H1 (cell line): Measurements from ENCODE around the gene LCN12.

Experiments used
- NRF1 ChIP-seq: IDR thresholded peaks from 2 replicates; pipeline ENCODE4 v1.6.1; 2011; ENCODE audit warnings: mild to moderate bottlenecking, low read depth, low read length, improper control_type of control experiment
- POLR2AphosphoS5 ChIP-seq: IDR thresholded peaks from 2 replicates; pipeline ENCODE4 v1.6.1; 2011; ENCODE audit warnings: low read depth, low read length
- SRF ChIP-seq: IDR thresholded peaks from 2 replicates; pipeline ENCODE4 v1.6.1; 2011; ENCODE audit warnings: mild to moderate bottlenecking, low read depth, low read length, moderate library complexity
- TCF12 ChIP-seq: IDR thresholded peaks from 2 replicates; pipeline ENCODE4 v1.6.1; 2011; ENCODE audit warnings: low read depth, mild to moderate bottlenecking, low read length
- YY1 ChIP-seq: IDR thresholded peaks from 2 replicates; pipeline ENCODE4 v1.6.1; 2011; ENCODE audit warnings: low read depth, mild to moderate bottlenecking, low read length
- TF ChIP-seq, protein P1 (sequence below), 3 experiments: IDR thresholded peaks; 1 replicate in 2 of 3; 2 replicates in 1 of 3; pipeline versions ENCODE4 v1.5.1 to v1.6.1; 2011; ENCODE audit warnings: low read length in 3 of 3, mild to moderate bottlenecking in 3 of 3, inconsistent platforms in 2 of 3, low read depth in 1 of 3, moderate library complexity in 1 of 3; ENCODE audit not compliant: insufficient read depth in 1 of 3; ENCODE audit errors: control extremely low read depth in 1 of 3

DNA sequence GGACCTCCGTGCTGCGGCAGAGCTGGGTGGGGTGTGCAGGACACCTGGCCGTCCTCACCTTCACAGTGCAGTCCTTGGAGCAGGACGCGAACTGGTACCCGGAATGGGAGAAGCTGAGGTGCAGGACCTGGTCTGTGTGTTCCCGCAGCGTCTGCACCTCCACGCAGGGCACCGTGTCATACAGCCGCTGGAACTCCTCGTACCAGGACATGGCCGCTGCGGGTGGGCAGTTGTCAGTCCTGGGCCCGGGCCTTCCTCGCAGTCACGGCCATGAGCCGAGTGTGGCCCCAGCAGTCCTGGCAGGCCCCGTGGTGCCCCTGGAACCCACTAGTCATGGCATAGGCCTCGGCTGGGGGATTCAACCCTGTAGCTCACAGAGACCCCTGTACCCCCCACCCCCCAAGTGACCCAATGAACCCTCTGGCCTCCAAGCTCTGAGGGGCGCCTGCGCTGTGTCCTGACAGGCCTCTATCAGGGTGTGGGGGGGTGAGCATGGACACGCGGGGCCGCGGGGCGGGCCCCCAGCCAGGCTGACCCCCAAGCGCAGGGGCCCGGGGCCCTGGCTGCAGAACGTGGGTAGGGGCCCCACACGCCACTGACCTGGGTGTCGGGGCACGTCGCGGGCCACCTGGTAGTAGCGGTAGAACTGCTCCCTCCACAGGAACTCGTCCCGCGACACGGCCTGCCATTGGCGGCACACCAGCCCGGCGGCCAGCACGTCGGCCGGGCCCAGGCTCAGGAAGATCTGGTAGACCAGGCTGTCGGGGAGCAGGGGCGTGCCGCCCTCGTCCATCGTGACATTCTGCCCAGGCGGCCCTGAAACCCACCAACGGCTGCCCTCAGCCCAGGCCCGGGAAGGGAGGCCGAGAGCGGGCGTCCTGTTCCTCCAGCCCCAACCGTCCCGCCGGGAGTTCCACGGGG, 8.5 kb upstream of the LCN12 start:
- TF ChIP-seq YY1 = no peak
- no peak for TF ChIP-seq NRF1
- TF ChIP-seq SRF = no peak
- TF ChIP-seq, protein P1, sequence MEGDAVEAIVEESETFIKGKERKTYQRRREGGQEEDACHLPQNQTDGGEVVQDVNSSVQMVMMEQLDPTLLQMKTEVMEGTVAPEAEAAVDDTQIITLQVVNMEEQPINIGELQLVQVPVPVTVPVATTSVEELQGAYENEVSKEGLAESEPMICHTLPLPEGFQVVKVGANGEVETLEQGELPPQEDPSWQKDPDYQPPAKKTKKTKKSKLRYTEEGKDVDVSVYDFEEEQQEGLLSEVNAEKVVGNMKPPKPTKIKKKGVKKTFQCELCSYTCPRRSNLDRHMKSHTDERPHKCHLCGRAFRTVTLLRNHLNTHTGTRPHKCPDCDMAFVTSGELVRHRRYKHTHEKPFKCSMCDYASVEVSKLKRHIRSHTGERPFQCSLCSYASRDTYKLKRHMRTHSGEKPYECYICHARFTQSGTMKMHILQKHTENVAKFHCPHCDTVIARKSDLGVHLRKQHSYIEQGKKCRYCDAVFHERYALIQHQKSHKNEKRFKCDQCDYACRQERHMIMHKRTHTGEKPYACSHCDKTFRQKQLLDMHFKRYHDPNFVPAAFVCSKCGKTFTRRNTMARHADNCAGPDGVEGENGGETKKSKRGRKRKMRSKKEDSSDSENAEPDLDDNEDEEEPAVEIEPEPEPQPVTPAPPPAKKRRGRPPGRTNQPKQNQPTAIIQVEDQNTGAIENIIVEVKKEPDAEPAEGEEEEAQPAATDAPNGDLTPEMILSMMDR (IDR thresholded peaks at IDR 0.05; ENCODE audit: control extremely low read depth in 1 of 3, insufficient read depth in 1 of 3, low read depth in 1 of 3, low read length in 3 of 3) = no peak
- no peak for TF ChIP-seq POLR2AphosphoS5
- TF ChIP-seq TCF12 = no peak
